DND-41 (cell line): Measurements from ENCODE around the gene PARD6G.

Source experiments
- CTCF ChIP-seq: IDR thresholded peaks from 2 replicates; pipeline ENCODE4 v1.5.1; 2012; ENCODE audit warnings: borderline replicate concordance, low read length, moderate library complexity, mild to moderate bottlenecking; ENCODE audit not compliant: poor library complexity, severe bottlenecking; ENCODE audit errors: extremely low read depth
- EZH2 ChIP-seq: IDR thresholded peaks from 3 replicates; pipeline ENCODE4 v1.6.1; 2012; ENCODE audit warnings: borderline replicate concordance, low read depth, mild to moderate bottlenecking, moderate library complexity, low read length, inconsistent platforms; ENCODE audit not compliant: severe bottlenecking

GRCh38 chr18:80187956-80188642, 59.2 kb downstream of the PARD6G start:
- TF ChIP-seq CTCF (no peak), EZH2 (no peak)
